ENCODE data around the gene HMG20A. TPM values are rescaled to one million over a fixed set of nuclear protein-coding genes. Genes with fewer than 3 reads are reported as not detected.

The HMG20A gene
- total and polyA plus RNA-seq, 2 experiments from 2014 or later = 17.8 to 57.8 TPM

DNA sequence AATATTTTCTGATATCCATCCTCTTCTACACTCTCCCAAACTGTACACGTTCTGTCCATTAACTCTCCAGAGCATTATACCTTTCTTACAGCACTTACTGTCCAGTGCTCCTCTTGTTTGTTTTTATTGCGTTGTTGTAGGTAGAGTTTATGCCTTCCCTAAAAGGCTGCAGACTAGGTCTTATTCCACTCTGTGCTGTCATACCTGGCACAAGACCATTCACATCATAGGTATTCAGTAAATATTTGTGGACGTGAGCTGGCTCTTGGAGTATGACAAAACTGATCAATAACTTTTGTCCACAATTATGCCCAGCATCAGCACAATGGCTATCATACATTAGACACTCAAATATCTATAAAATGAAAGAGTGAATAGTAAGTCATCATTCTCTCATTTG is 4.4 kb downstream of the HMG20A start:
- Mint-ChIP-seq H3K9me3 (no peaks in the 10 kb centered on the region), H3K36me3 (ENCODE audit: low read depth) (no peaks in the 10 kb centered on the region), H3K27me3 (ENCODE audit: insufficient read depth, low read depth, poor library complexity) (peaks cover 6% of the 10 kb centered on the region), H3K4me3 (no peak overlapping the region), H3K27ac (no peak overlapping the region), H3K4me1 (peaks cover 25% of the 10 kb centered on the region)
- H3K9me2 ChIP-seq (ENCODE audit: insufficient read depth) = no peaks in the 10 kb centered on the region
- H3K4me3 ChIP-seq = no peak overlapping the region
- no peak for ATAC-seq
- no peak overlapping the region for H2AFZ ChIP-seq
- TF ChIP-seq, protein P1, sequence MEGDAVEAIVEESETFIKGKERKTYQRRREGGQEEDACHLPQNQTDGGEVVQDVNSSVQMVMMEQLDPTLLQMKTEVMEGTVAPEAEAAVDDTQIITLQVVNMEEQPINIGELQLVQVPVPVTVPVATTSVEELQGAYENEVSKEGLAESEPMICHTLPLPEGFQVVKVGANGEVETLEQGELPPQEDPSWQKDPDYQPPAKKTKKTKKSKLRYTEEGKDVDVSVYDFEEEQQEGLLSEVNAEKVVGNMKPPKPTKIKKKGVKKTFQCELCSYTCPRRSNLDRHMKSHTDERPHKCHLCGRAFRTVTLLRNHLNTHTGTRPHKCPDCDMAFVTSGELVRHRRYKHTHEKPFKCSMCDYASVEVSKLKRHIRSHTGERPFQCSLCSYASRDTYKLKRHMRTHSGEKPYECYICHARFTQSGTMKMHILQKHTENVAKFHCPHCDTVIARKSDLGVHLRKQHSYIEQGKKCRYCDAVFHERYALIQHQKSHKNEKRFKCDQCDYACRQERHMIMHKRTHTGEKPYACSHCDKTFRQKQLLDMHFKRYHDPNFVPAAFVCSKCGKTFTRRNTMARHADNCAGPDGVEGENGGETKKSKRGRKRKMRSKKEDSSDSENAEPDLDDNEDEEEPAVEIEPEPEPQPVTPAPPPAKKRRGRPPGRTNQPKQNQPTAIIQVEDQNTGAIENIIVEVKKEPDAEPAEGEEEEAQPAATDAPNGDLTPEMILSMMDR (conservative IDR thresholded peaks at IDR 0.05; ENCODE audit: low read depth in 2 of 2) = no peak
- TF ChIP-seq ZNF462 (CRISPR knock-in tag; IDR thresholded peaks at IDR 0.05) (no peak), EZH2phosphoT487 (IDR thresholded peaks at IDR 0.05; ENCODE audit: unreplicated experiment) (no peak), ZNF331 (CRISPR knock-in tag; IDR thresholded peaks at IDR 0.05; ENCODE audit: low read depth) (no peak), POLR2AphosphoS5 (IDR thresholded peaks at IDR 0.05; ENCODE audit: low read depth) (no peak), EZH2 (IDR thresholded peaks at IDR 0.05; ENCODE audit: low read depth, unreplicated experiment) (no peak), STAT1 (IDR thresholded peaks at IDR 0.05; ENCODE audit: unreplicated experiment) (no peak), JUNB (IDR thresholded peaks at IDR 0.05; ENCODE audit: unreplicated experiment) (no peak), NANOG (IDR thresholded peaks at IDR 0.05; ENCODE audit: borderline replicate concordance) (no peak), CREB1 (CRISPR knock-in tag; IDR thresholded peaks at IDR 0.05; ENCODE audit: low read depth) (no peak), ZNF114 (CRISPR knock-in tag; IDR thresholded peaks at IDR 0.05) (no peak)
- TF ChIP-seq, protein P2, sequence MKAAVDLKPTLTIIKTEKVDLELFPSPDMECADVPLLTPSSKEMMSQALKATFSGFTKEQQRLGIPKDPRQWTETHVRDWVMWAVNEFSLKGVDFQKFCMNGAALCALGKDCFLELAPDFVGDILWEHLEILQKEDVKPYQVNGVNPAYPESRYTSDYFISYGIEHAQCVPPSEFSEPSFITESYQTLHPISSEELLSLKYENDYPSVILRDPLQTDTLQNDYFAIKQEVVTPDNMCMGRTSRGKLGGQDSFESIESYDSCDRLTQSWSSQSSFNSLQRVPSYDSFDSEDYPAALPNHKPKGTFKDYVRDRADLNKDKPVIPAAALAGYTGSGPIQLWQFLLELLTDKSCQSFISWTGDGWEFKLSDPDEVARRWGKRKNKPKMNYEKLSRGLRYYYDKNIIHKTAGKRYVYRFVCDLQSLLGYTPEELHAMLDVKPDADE (IDR thresholded peaks at IDR 0.05) = no peak
- TF ChIP-seq, protein P3, sequence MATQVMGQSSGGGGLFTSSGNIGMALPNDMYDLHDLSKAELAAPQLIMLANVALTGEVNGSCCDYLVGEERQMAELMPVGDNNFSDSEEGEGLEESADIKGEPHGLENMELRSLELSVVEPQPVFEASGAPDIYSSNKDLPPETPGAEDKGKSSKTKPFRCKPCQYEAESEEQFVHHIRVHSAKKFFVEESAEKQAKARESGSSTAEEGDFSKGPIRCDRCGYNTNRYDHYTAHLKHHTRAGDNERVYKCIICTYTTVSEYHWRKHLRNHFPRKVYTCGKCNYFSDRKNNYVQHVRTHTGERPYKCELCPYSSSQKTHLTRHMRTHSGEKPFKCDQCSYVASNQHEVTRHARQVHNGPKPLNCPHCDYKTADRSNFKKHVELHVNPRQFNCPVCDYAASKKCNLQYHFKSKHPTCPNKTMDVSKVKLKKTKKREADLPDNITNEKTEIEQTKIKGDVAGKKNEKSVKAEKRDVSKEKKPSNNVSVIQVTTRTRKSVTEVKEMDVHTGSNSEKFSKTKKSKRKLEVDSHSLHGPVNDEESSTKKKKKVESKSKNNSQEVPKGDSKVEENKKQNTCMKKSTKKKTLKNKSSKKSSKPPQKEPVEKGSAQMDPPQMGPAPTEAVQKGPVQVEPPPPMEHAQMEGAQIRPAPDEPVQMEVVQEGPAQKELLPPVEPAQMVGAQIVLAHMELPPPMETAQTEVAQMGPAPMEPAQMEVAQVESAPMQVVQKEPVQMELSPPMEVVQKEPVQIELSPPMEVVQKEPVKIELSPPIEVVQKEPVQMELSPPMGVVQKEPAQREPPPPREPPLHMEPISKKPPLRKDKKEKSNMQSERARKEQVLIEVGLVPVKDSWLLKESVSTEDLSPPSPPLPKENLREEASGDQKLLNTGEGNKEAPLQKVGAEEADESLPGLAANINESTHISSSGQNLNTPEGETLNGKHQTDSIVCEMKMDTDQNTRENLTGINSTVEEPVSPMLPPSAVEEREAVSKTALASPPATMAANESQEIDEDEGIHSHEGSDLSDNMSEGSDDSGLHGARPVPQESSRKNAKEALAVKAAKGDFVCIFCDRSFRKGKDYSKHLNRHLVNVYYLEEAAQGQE (IDR thresholded peaks at IDR 0.05; ENCODE audit: unreplicated experiment) = no peak
- no peak overlapping the region for H3K27ac ChIP-seq (ENCODE audit: low read depth)
- no peak overlapping the region for H3K4me2 ChIP-seq
- DNase-seq (ENCODE audit: low spot score) = no peak
- no peaks in the 10 kb centered on the region for H3K36me3 ChIP-seq (ENCODE audit: insufficient read depth)
- H3K27me3 ChIP-seq (ENCODE audit: insufficient read depth) = no peaks in the 10 kb centered on the region
- H3F3A ChIP-seq (replicated peaks; ENCODE audit: low read depth) = no peaks in the 10 kb centered on the region
- H4K20me1 ChIP-seq (replicated peaks; ENCODE audit: insufficient read depth) = peaks cover 13% of the 10 kb centered on the region; the same call in 1 of the 2 replicates
- peaks cover 91% of the 10 kb centered on the region for H3K79me2 ChIP-seq (replicated peaks; ENCODE audit: insufficient read depth)
- H3K4me1 ChIP-seq (ENCODE audit: insufficient read depth) = peaks cover 18% of the 10 kb centered on the region

Measured in GM23338 (cell line).